GM23338 (cell line): ENCODE results near the gene ARFGEF2. TPM values are rescaled to one million over a fixed set of nuclear protein-coding genes. Genes with fewer than 3 reads are reported as not detected.

Source experiments
- ATAC-seq: fragments of 200-7000 bp; cut with Tn5 transposase; 3 replicates; pipeline ENCODE4 v1.9.1; 2020
- DNase-seq: peaks from one replicate; pipeline ENCODE4 v3.0.0-alpha.2; 2015; ENCODE audit warnings: low spot score
- H2AFZ ChIP-seq: fragments of 200-600 bp; sonication (generic); 2 replicates; pipeline ENCODE4 v1.8.0; 2016; ENCODE audit warnings: antibody characterized with exemption, mild to moderate bottlenecking, moderate library complexity
- H3F3A ChIP-seq: fragments of 200-600 bp; sonication (generic); replicated peaks from 2 replicates; pipeline ENCODE4 v1.8.0; 2017; ENCODE audit warnings: antibody characterized with exemption, mixed run types, low read depth
- H3K27ac ChIP-seq: fragments of 200-600 bp; sonication (generic); 2 replicates; pipeline ENCODE4 v1.6.1; 2016; ENCODE audit warnings: low read depth
- H3K27me3 ChIP-seq: fragments of 200-600 bp; sonication (generic); 2 replicates; pipeline ENCODE4 v1.8.0; 2016; ENCODE audit warnings: mild to moderate bottlenecking, mixed run types, moderate library complexity; ENCODE audit not compliant: insufficient read depth
- H3K36me3 ChIP-seq: fragments of 200-600 bp; sonication (generic); 2 replicates; pipeline ENCODE4 v1.8.0; 2016; ENCODE audit warnings: mild to moderate bottlenecking; ENCODE audit not compliant: insufficient read depth
- H3K4me1 ChIP-seq: fragments of 200-600 bp; sonication (generic); 2 replicates; pipeline ENCODE4 v1.8.0; 2016; ENCODE audit warnings: mild to moderate bottlenecking, moderate library complexity; ENCODE audit not compliant: insufficient read depth
- H3K4me2 ChIP-seq: fragments of 200-600 bp; sonication (generic); 2 replicates; pipeline ENCODE4 v1.7.1; 2017; ENCODE audit warnings: mixed run types
- H3K4me3 ChIP-seq: fragments of 200-600 bp; sonication (generic); 2 replicates; pipeline ENCODE4 v1.6.1; 2016; ENCODE audit warnings: mixed run types
- H3K79me2 ChIP-seq: fragments of 200-600 bp; sonication (generic); replicated peaks from 2 replicates; pipeline ENCODE4 v1.8.0; 2017; ENCODE audit warnings: mild to moderate bottlenecking; ENCODE audit not compliant: insufficient read depth
- H3K9me2 ChIP-seq: fragments of 200-600 bp; sonication (generic); 2 replicates; pipeline ENCODE4 v1.8.0; 2017; ENCODE audit not compliant: insufficient read depth
- H4K20me1 ChIP-seq: fragments of 200-600 bp; sonication (generic); replicated peaks from 2 replicates; pipeline ENCODE4 v1.8.0; 2017; ENCODE audit warnings: mild to moderate bottlenecking; ENCODE audit not compliant: insufficient read depth
- H3K27ac Mint-ChIP-seq: 2 replicates; pipeline ENCODE4 v1.8.0; 2020; ENCODE audit warnings: inconsistent platforms, mild to moderate bottlenecking, moderate library complexity, mixed read lengths
- H3K27me3 Mint-ChIP-seq: 3 replicates; pipeline ENCODE4 v1.8.0; 2022; ENCODE audit warnings: low read depth, mild to moderate bottlenecking, moderate library complexity, mixed read lengths, inconsistent platforms; ENCODE audit not compliant: insufficient read depth, poor library complexity
- H3K36me3 Mint-ChIP-seq: 3 replicates; pipeline ENCODE4 v1.8.0; 2021; ENCODE audit warnings: low read depth, mild to moderate bottlenecking, inconsistent platforms, moderate library complexity, mixed read lengths
- H3K4me1 Mint-ChIP-seq: 3 replicates; pipeline ENCODE4 v1.8.0; 2020; ENCODE audit warnings: mild to moderate bottlenecking, inconsistent platforms, mixed read lengths
- H3K4me3 Mint-ChIP-seq: 3 replicates; pipeline ENCODE4 v1.8.0; 2021; ENCODE audit warnings: moderate library complexity, mild to moderate bottlenecking, inconsistent platforms, mixed read lengths
- H3K9me3 Mint-ChIP-seq: 3 replicates; pipeline ENCODE4 v1.8.0; 2020; ENCODE audit warnings: moderate library complexity, mild to moderate bottlenecking, inconsistent platforms, mixed read lengths
- CREB1 ChIP-seq: fragments of 250-450 bp; sonication (Bioruptor Pico); IDR thresholded peaks from 2 replicates; pipeline ENCODE4 v1.5.0; 2020; ENCODE audit warnings: low read depth, mild to moderate bottlenecking, moderate library complexity
- CTCF ChIP-seq, 2 experiments: fragments of 200-600 bp in 1 of 2; sonication (generic) in 1 of 2; conservative IDR thresholded peaks; 2 replicates each; pipeline versions ENCODE4 v1.5.1 to v1.6.1; 2016 to 2017; ENCODE audit warnings: antibody characterized with exemption in 2 of 2, low read depth in 2 of 2, mild to moderate bottlenecking in 2 of 2, moderate library complexity in 1 of 2
- ETS1 ChIP-seq: IDR thresholded peaks from 2 replicates; pipeline ENCODE4 v1.6.1; 2016; ENCODE audit warnings: antibody characterized with exemption
- EZH2 ChIP-seq: fragments of 200-600 bp; sonication (generic); IDR thresholded peaks from one replicate; pipeline ENCODE4 v1.8.0; 2017; ENCODE audit warnings: antibody characterized with exemption, mild to moderate bottlenecking, low read depth; ENCODE audit not compliant: unreplicated experiment
- EZH2phosphoT487 ChIP-seq: fragments of 200-600 bp; sonication (generic); IDR thresholded peaks from one replicate; pipeline ENCODE4 v1.8.1; 2018; ENCODE audit warnings: antibody characterized with exemption; ENCODE audit not compliant: unreplicated experiment
- JUNB ChIP-seq: IDR thresholded peaks from one replicate; pipeline ENCODE4 v1.6.1; 2016; ENCODE audit warnings: antibody characterized with exemption; ENCODE audit not compliant: unreplicated experiment
- NANOG ChIP-seq: IDR thresholded peaks from 2 replicates; pipeline ENCODE4 v1.6.1; 2016; ENCODE audit warnings: antibody characterized with exemption, borderline replicate concordance
- POLR2AphosphoS5 ChIP-seq: IDR thresholded peaks from 2 replicates; pipeline ENCODE4 v1.6.1; 2016; ENCODE audit warnings: antibody characterized with exemption, low read depth
- REST ChIP-seq: IDR thresholded peaks from one replicate; pipeline ENCODE4 v1.6.1; 2018; ENCODE audit warnings: antibody characterized with exemption; ENCODE audit not compliant: unreplicated experiment
- ZNF114 ChIP-seq: fragments of 250-450 bp; sonication (Bioruptor Pico); IDR thresholded peaks from 2 replicates; pipeline ENCODE4 v1.5.0; 2020; ENCODE audit warnings: mild to moderate bottlenecking, moderate library complexity
- ZNF331 ChIP-seq: fragments of 250-450 bp; sonication (Bioruptor Pico); IDR thresholded peaks from 2 replicates; pipeline ENCODE4 v1.5.0; 2020; ENCODE audit warnings: low read depth, mild to moderate bottlenecking, moderate library complexity
- polyA plus RNA-seq: library from polyadenylated mRNA; unstranded; fragments of >200 nt; fragmentation: Nextera tagmentation; extraction: Ambion mirVana; gene quantifications from 2 replicates; pipeline ENCODE4 v1.2.1, GENCODE V29; 2016
- total RNA-seq: library from RNA; depleted of rRNA; stranded (reverse); fragments of >200 nt; shearing (Covaris generic); gene quantifications from 2 replicates; pipeline ENCODE4 v1.2.3, GENCODE V29; 2014

The ARFGEF2 gene
- total and polyA plus RNA-seq, 2 experiments from 2014 or later, result 7.2 to 25.5 TPM

- no peak for TF ChIP-seq REST
- TF ChIP-seq EZH2phosphoT487, result no peak
- no peak for TF ChIP-seq JUNB
- no peak for TF ChIP-seq CREB1 (CRISPR knock-in tag)
Measured at GRCh38 chr20:48919336-48919881, 2.1 kb upstream of the ARFGEF2 start (continued).

- Histone ChIP-seq H3K27me3 (no peaks in the 10 kb centered on the region), H3K9me2 (no peaks in the 10 kb centered on the region), H3K27ac (no peak overlapping the region), H3K4me2 (no peak overlapping the region; the same call in 1 of the 2 replicates), H3K79me2 (peaks cover 31% of the 10 kb centered on the region), H3K4me1 (peaks cover 19% of the 10 kb centered on the region), H3K36me3 (no peaks in the 10 kb centered on the region), H4K20me1 (no peaks in the 10 kb centered on the region), H3K4me3 (no peak overlapping the region), H2AFZ (no peak overlapping the region), H3F3A (0 out of 2 replicates have a peak, but pooled peaks cover 8% of the 10 kb centered on the region)
- Mint-ChIP-seq H3K36me3 (no peaks in the 10 kb centered on the region), H3K4me1 (peaks cover 11% of the 10 kb centered on the region; the same call in 2 of the 3 replicates), H3K27ac (no peak overlapping the region), H3K4me3 (peak overlapping the region; percentile 86), H3K9me3 (no peaks in the 10 kb centered on the region; the same call in 2 of the 3 replicates), H3K27me3 (peaks cover 8% of the 10 kb centered on the region)
- DNase-seq (no peak), ATAC-seq (no peak)
- TF ChIP-seq EZH2 (no peak), ETS1 (no peak), ZNF114 (CRISPR knock-in tag) (no peak), CTCF (conservative IDR thresholded peaks at IDR 0.05; ENCODE audit: low read depth in 2 of 2) (no peak), REST (no peak), JUNB (no peak), NANOG (no peak), EZH2phosphoT487 (no peak), POLR2AphosphoS5 (no peak), ZNF331 (no peak)
Measured at GRCh38 chr20:48919882-48920526, 1.5 kb upstream of the ARFGEF2 start.
